OCI-LY3 (cell line): ENCODE results near the gene ACTL6A.

Experiments
- H2AFZ ChIP-seq: fragments of 200-600, 300-600 bp; shearing (Covaris generic); 2 replicates; pipeline ENCODE4 v1.6.0; 2014; ENCODE audit warnings: antibody characterized with exemption, low read depth, low read length
- H3K27ac ChIP-seq: fragments of 200-600, 300-600 bp; sonication (generic); 2 replicates; pipeline ENCODE4 v1.5.1; 2014; ENCODE audit warnings: mild to moderate bottlenecking, low read length, moderate library complexity, mixed read lengths
- H3K27me3 ChIP-seq: fragments of 200-600, 300-600 bp; sonication (generic); 2 replicates; pipeline ENCODE4 v1.6.1; 2014; ENCODE audit warnings: low read depth, low read length, mixed read lengths
- H3K36me3 ChIP-seq: fragments of 200-600, 300-600 bp; sonication (generic); replicated peaks from 2 replicates; pipeline ENCODE3; 2014; ENCODE audit warnings: low read depth, low read length, mixed read lengths
- H3K4me1 ChIP-seq: fragments of 300-600, 200-600 bp; sonication (generic); 2 replicates; pipeline ENCODE4 v1.6.1; 2014; ENCODE audit warnings: low read length, mixed read lengths
- H3K4me2 ChIP-seq: fragments of 200-600, 300-600 bp; sonication (generic); 2 replicates; pipeline ENCODE4 v1.6.1; 2014; ENCODE audit warnings: low read length, mixed read lengths
- H3K4me3 ChIP-seq: fragments of 300-600, 200-600 bp; sonication (generic); 2 replicates; pipeline ENCODE4 v1.5.1; 2014; ENCODE audit warnings: antibody characterized with exemption, mild to moderate bottlenecking, low read length, moderate library complexity
- H3K79me2 ChIP-seq: fragments of 300-600, 200-600 bp; shearing (Covaris generic); 2 replicates; pipeline ENCODE4 v1.6.1; 2014; ENCODE audit warnings: mild to moderate bottlenecking, low read length, mixed read lengths
- H3K9ac ChIP-seq: fragments of 300-600, 200-600 bp; shearing (Covaris generic); 2 replicates; pipeline ENCODE4 v1.6.0; 2014; ENCODE audit warnings: mild to moderate bottlenecking, low read length, moderate library complexity
- H3K9me3 ChIP-seq: fragments of 200-600, 300-600 bp; shearing (Covaris generic); 2 replicates; pipeline ENCODE4 v1.6.1; 2014; ENCODE audit warnings: low read length, mixed read lengths; ENCODE audit not compliant: insufficient read depth
- H4K20me1 ChIP-seq: fragments of 200-600, 300-600 bp; sonication (generic); 2 replicates; pipeline ENCODE4 v1.6.1; 2016; ENCODE audit warnings: low read length, mixed read lengths; ENCODE audit not compliant: insufficient read depth
- CTCF ChIP-seq: fragments of 200-600, 300-600 bp; sonication (generic); IDR thresholded peaks from 2 replicates; pipeline ENCODE4 v1.5.1; 2014; ENCODE audit warnings: antibody characterized with exemption, low read length, low read depth
- EZH2phosphoT487 ChIP-seq: fragments of 200-600 bp; shearing (Covaris generic); IDR thresholded peaks from 2 replicates; pipeline ENCODE4 v1.6.1; 2018; ENCODE audit warnings: antibody characterized with exemption, mixed run types, low read depth

Gene ACTL6A

GRCh38 chr3:179544981-179545645 lies 17.6 kb upstream of the ACTL6A start:
- Histone ChIP-seq H3K9ac (no peak overlapping the region), H3K4me1 (no peaks in the 10 kb centered on the region), H2AFZ (no peak overlapping the region), H3K27me3 (no peaks in the 10 kb centered on the region), H4K20me1 (no peaks in the 10 kb centered on the region), H3K36me3 (no peaks in the 10 kb centered on the region), H3K27ac (no peak overlapping the region), H3K4me3 (no peak overlapping the region), H3K79me2 (no peaks in the 10 kb centered on the region), H3K4me2 (no peak overlapping the region), H3K9me3 (no peaks in the 10 kb centered on the region)
- TF ChIP-seq CTCF (no peak), EZH2phosphoT487 (no peak)

- Histone ChIP-seq H2AFZ (no peak overlapping the region), H3K9me3 (no peaks in the 10 kb centered on the region), H3K4me2 (no peak overlapping the region), H3K27ac (no peak overlapping the region), H3K9ac (no peak overlapping the region), H3K4me3 (no peak overlapping the region), H3K79me2 (no peaks in the 10 kb centered on the region), H3K4me1 (no peaks in the 10 kb centered on the region), H3K27me3 (no peaks in the 10 kb centered on the region), H4K20me1 (no peaks in the 10 kb centered on the region), H3K36me3 (no peaks in the 10 kb centered on the region)
- TF ChIP-seq EZH2phosphoT487 (no peak), CTCF (no peak)
These were observed 15.9 kb upstream of the ACTL6A start for GRCh38 chr3:179546814-179547241.

GRCh38 chr3:179551349-179552105 lies 11.2 kb upstream of the ACTL6A start:
- H3K27me3 ChIP-seq = peaks cover 5% of the 10 kb centered on the region; the same call in 1 of the 2 replicates
- H3K27ac ChIP-seq = no peak overlapping the region
- H3K9me3 ChIP-seq = no peaks in the 10 kb centered on the region
- no peak overlapping the region for H3K4me3 ChIP-seq
- no peak overlapping the region for H2AFZ ChIP-seq
- H3K4me1 ChIP-seq = no peaks in the 10 kb centered on the region
- no peak for TF ChIP-seq CTCF
- no peak for TF ChIP-seq EZH2phosphoT487
- H3K36me3 ChIP-seq = no peaks in the 10 kb centered on the region
- no peak overlapping the region for H3K9ac ChIP-seq
- H4K20me1 ChIP-seq = no peaks in the 10 kb centered on the region
- no peak overlapping the region for H3K4me2 ChIP-seq
- H3K79me2 ChIP-seq = no peaks in the 10 kb centered on the region

- no peak overlapping the region for H3K27ac ChIP-seq
- no peaks in the 10 kb centered on the region for H3K9me3 ChIP-seq
- peaks cover 7% of the 10 kb centered on the region for H3K79me2 ChIP-seq
- H2AFZ ChIP-seq = peak overlapping the region; percentile 36; the same call in 1 of the 2 replicates
- H3K9ac ChIP-seq = no peak overlapping the region
- TF ChIP-seq EZH2phosphoT487 (no peak), CTCF (peak; percentile 92)
- no peaks in the 10 kb centered on the region for H4K20me1 ChIP-seq
- peaks cover 13% of the 10 kb centered on the region for H3K4me1 ChIP-seq
- H3K4me3 ChIP-seq = no peak overlapping the region
- no peaks in the 10 kb centered on the region for H3K36me3 ChIP-seq
- peaks cover 5% of the 10 kb centered on the region; the same call in 1 of the 2 replicates for H3K27me3 ChIP-seq
- H3K4me2 ChIP-seq = peak overlapping the region; percentile 23
These were observed 3.9 kb upstream of the ACTL6A start for GRCh38 chr3:179558742-179559364.
